HG03354 (cell line): ENCODE results near the gene ERF.
"Not testable (repeated sequence)": the region's sequence is repeated elsewhere in the genome, so short reads cannot be mapped to it uniquely, and the experiment has no call there.

Experiments
- ATAC-seq: cut with Tn5 transposase; IDR thresholded peaks from one replicate; pipeline ENCODE4 v1.9.1; 2021; ENCODE audit warnings: mild to moderate bottlenecking; ENCODE audit not compliant: unreplicated experiment, poor library complexity, severe bottlenecking

Gene ERF

GRCh38 chr19:42257842-42258241 is 2.9 kb upstream of the ERF start:
- ATAC-seq: not testable (repeated sequence)

GRCh38 chr19:42255766-42256745 is 1.1 kb upstream of the ERF start:
- ATAC-seq: no peak

GRCh38 chr19:42254089-42254849 is 659 bp downstream of the ERF start:
- no peak for ATAC-seq

GRCh38 chr19:42253245-42254088 is 1.5 kb downstream of the ERF start:
- no peak for ATAC-seq

- ATAC-seq: no peak
Measured at GRCh38 chr19:42252365-42253244, 2.3 kb downstream of the ERF start.

GRCh38 chr19:42251572-42252358 is 3.2 kb downstream of the ERF start:
- no peak for ATAC-seq

- ATAC-seq: no peak
Measured at GRCh38 chr19:42250666-42251531, 4.0 kb downstream of the ERF start.

- no peak for ATAC-seq
Measured at GRCh38 chr19:42250183-42250665, 4.7 kb downstream of the ERF start.

GRCh38 chr19:42249769-42250168 is 5.2 kb downstream of the ERF start:
- ATAC-seq: no peak

GRCh38 chr19:42249149-42249750 is 5.7 kb downstream of the ERF start:
- no peak for ATAC-seq

GRCh38 chr19:42248270-42249148 is 6.4 kb downstream of the ERF start:
- no peak for ATAC-seq

GRCh38 chr19:42247640-42248199 is 7.2 kb downstream of the ERF start:
- no peak for ATAC-seq

GRCh38 chr19:42246922-42247639 is 7.8 kb downstream of the ERF start:
- no peak for ATAC-seq

- ATAC-seq: no peak
Measured at GRCh38 chr19:42246143-42246921, 8.6 kb downstream of the ERF start.
